H9 (cell line): ENCODE data around the gene KCNIP4. TPM values are rescaled to one million over a fixed set of nuclear protein-coding genes. Genes with fewer than 3 reads are reported as not detected.

ENCODE experiments used
- DNase-seq: peaks from one replicate; pipeline ENCODE4 v3.0.0-alpha.2; 2017
- H2AFZ ChIP-seq: one replicate; pipeline ENCODE4 v1.6.1; 2013; ENCODE audit warnings: mild to moderate bottlenecking, low read length, control low read depth, moderate library complexity
- H2AK5ac ChIP-seq: 2 replicates; pipeline ENCODE4 v1.6.1; 2013; ENCODE audit warnings: low read length, control low read depth, mixed read lengths; ENCODE audit not compliant: insufficient read length
- H2BK120ac ChIP-seq: one replicate; pipeline ENCODE4 v1.6.1; 2013; ENCODE audit warnings: low read depth, mild to moderate bottlenecking, low read length, control low read depth, inconsistent platforms; ENCODE audit not compliant: poor library complexity, severe bottlenecking
- H2BK12ac ChIP-seq: 2 replicates; pipeline ENCODE4 v1.6.1; 2013; ENCODE audit warnings: low read length, control low read depth, mixed read lengths, low read depth; ENCODE audit not compliant: insufficient read length
- H2BK15ac ChIP-seq: 2 replicates; pipeline ENCODE4 v1.6.1; 2013; ENCODE audit warnings: low read depth, low read length, control low read depth
- H2BK20ac ChIP-seq: one replicate; pipeline ENCODE4 v1.6.1; 2013; ENCODE audit warnings: low read depth, mild to moderate bottlenecking, low read length, control low read depth, inconsistent platforms; ENCODE audit not compliant: poor library complexity, severe bottlenecking
- H2BK5ac ChIP-seq: 2 replicates; pipeline ENCODE4 v1.6.1; 2013; ENCODE audit warnings: low read length, control low read depth, mixed read lengths; ENCODE audit not compliant: insufficient read length
- H3K14ac ChIP-seq: 2 replicates; pipeline ENCODE4 v1.6.1; 2013; ENCODE audit warnings: low read length, control low read depth; ENCODE audit not compliant: insufficient read depth
- H3K18ac ChIP-seq: 2 replicates; pipeline ENCODE4 v1.6.1; 2013; ENCODE audit warnings: low read depth, mild to moderate bottlenecking, mixed read lengths, low read length, control low read depth; ENCODE audit not compliant: insufficient read length
- H3K23ac ChIP-seq: 2 replicates; pipeline ENCODE4 v1.6.1; 2013; ENCODE audit warnings: low read length, control low read depth, mixed read lengths, low read depth; ENCODE audit not compliant: insufficient read length
- H3K23me2 ChIP-seq: 2 replicates; pipeline ENCODE4 v1.6.1; 2013; ENCODE audit warnings: low read depth, mild to moderate bottlenecking, mixed read lengths, low read length, control low read depth; ENCODE audit not compliant: insufficient read length, poor library complexity, severe bottlenecking
- H3K27ac ChIP-seq: 2 replicates; pipeline ENCODE4 v1.5.1; 2013; ENCODE audit warnings: low read length, control low read depth, mixed read lengths, low read depth; ENCODE audit not compliant: insufficient read length
- H3K27me3 ChIP-seq: 2 replicates; pipeline ENCODE4 v1.6.1; 2013; ENCODE audit warnings: low read length, control low read depth, inconsistent platforms; ENCODE audit not compliant: insufficient read depth
- H3K4ac ChIP-seq: 2 replicates; pipeline ENCODE4 v1.6.1; 2013; ENCODE audit warnings: low read depth, mild to moderate bottlenecking, control low read depth, inconsistent platforms, low read length, moderate library complexity
- H3K4me1 ChIP-seq: 2 replicates; pipeline ENCODE4 v1.6.1; 2013; ENCODE audit warnings: low read length, control low read depth, inconsistent platforms; ENCODE audit not compliant: insufficient read depth
- H3K4me2 ChIP-seq: 2 replicates; pipeline ENCODE4 v1.6.1; 2013; ENCODE audit warnings: low read length, control low read depth, mixed read lengths; ENCODE audit not compliant: insufficient read length, insufficient read depth
- H3K56ac ChIP-seq: 2 replicates; pipeline ENCODE4 v1.6.1; 2013; ENCODE audit warnings: low read depth, mild to moderate bottlenecking, mixed read lengths, low read length, control low read depth; ENCODE audit not compliant: insufficient read length
- H3K79me1 ChIP-seq: 2 replicates; pipeline ENCODE4 v1.6.1; 2013; ENCODE audit warnings: low read depth, mild to moderate bottlenecking, moderate library complexity, low read length, control low read depth, inconsistent platforms; ENCODE audit not compliant: insufficient read depth, poor library complexity, severe bottlenecking
- H3K79me2 ChIP-seq: 2 replicates; pipeline ENCODE4 v1.6.1; 2013; ENCODE audit warnings: low read length, control low read depth, inconsistent platforms; ENCODE audit not compliant: insufficient read depth
- H3K9ac ChIP-seq: 2 replicates; pipeline ENCODE4 v1.6.1; 2013; ENCODE audit warnings: low read length, control low read depth, mixed read lengths; ENCODE audit not compliant: insufficient read length; ENCODE audit errors: extremely low read depth
- H3K9me3 ChIP-seq: one replicate; pipeline ENCODE4 v1.6.1; 2013; ENCODE audit warnings: low read depth, low read length, inconsistent platforms; ENCODE audit not compliant: control insufficient read depth
- H3T11ph ChIP-seq: one replicate; pipeline ENCODE4 v1.6.1; 2013; ENCODE audit warnings: mild to moderate bottlenecking, low read length, control low read depth, inconsistent platforms
- H4K20me1 ChIP-seq: one replicate; pipeline ENCODE4 v1.6.1; 2013; ENCODE audit not compliant: control insufficient read depth, insufficient read length, insufficient read depth
- H4K5ac ChIP-seq: 2 replicates; pipeline ENCODE4 v1.6.1; 2013; ENCODE audit warnings: low read depth, mild to moderate bottlenecking, mixed read lengths, low read length, control low read depth; ENCODE audit not compliant: insufficient read length
- H4K8ac ChIP-seq: replicated peaks from 2 replicates; pipeline ENCODE4 v1.6.1; 2013; ENCODE audit warnings: low read length, control low read depth, mixed read lengths, low read depth; ENCODE audit not compliant: insufficient read length
- H4K91ac ChIP-seq: 2 replicates; pipeline ENCODE4 v1.6.1; 2013; ENCODE audit warnings: low read depth, mild to moderate bottlenecking, moderate library complexity, mixed read lengths, low read length, control low read depth; ENCODE audit not compliant: insufficient read length
- H3K27ac Mint-ChIP-seq, 3 experiments: 2 replicates in 2 of 3; 3 replicates in 1 of 3; pipeline ENCODE4 v1.8.0; 2020 to 2021; ENCODE audit warnings: mixed read lengths in 3 of 3, mild to moderate bottlenecking in 1 of 3, moderate library complexity in 1 of 3
- H3K27me3 Mint-ChIP-seq: 2 replicates; pipeline ENCODE4 v1.8.0; 2021; ENCODE audit warnings: low read depth, mild to moderate bottlenecking, moderate library complexity, mixed read lengths
- H3K36me3 Mint-ChIP-seq, 3 experiments: 2 replicates in 2 of 3; 3 replicates in 1 of 3; pipeline ENCODE4 v1.8.0; 2020 to 2021; ENCODE audit warnings: low read depth in 3 of 3, mixed read lengths in 3 of 3; ENCODE audit not compliant: insufficient read depth in 1 of 3
- H3K4me1 Mint-ChIP-seq, 2 experiments: 2 replicates each; pipeline ENCODE4 v1.8.0; 2020; ENCODE audit warnings: mixed read lengths in 2 of 2
- H3K4me3 Mint-ChIP-seq, 2 experiments: 2 replicates in 1 of 2; 3 replicates in 1 of 2; pipeline ENCODE4 v1.8.0; 2020 to 2021; ENCODE audit warnings: mild to moderate bottlenecking in 2 of 2, mixed read lengths in 2 of 2, moderate library complexity in 1 of 2
- H3K9me3 Mint-ChIP-seq, 2 experiments: 2 replicates in 1 of 2; 3 replicates in 1 of 2; pipeline ENCODE4 v1.8.0; 2020; ENCODE audit warnings: mild to moderate bottlenecking in 2 of 2, mixed read lengths in 2 of 2, moderate library complexity in 1 of 2
- CTCF ChIP-seq: fragments of 200-600 bp; sonication (generic); conservative IDR thresholded peaks from 3 replicates; pipeline ENCODE4 v1.8.0; 2021; ENCODE audit warnings: antibody characterized with exemption, mild to moderate bottlenecking
- WGBS: extraction: QIAGEN DNeasy Blood & Tissue Kit; methylation state at CpG from one replicate; pipeline ENCODE4 v1.1.7; 2013; ENCODE audit warnings: missing lambda C conversion rate, low lambda C conversion rate, mixed read lengths; ENCODE audit not compliant: insufficient read length; ENCODE audit errors: extremely low coverage; 5-methylcytosine and 5-hydroxymethylcytosine counted together
- total RNA-seq: library from RNA; stranded (reverse); gene quantifications from 2 replicates; pipeline ENCODE4 v1.2.1, GENCODE V29; 2021

Gene KCNIP4
- total RNA-seq, 1 experiment from 2014 or later: not detected

- no peak overlapping the region for H3K4me3 Mint-ChIP-seq
- Histone ChIP-seq H2BK5ac (no peak overlapping the region), H3K14ac (no peak overlapping the region), H2AK5ac (no peak overlapping the region), H3K79me2 (no peaks in the 10 kb centered on the region), H3K9me3 (no peaks in the 10 kb centered on the region), H2BK12ac (no peak overlapping the region), H4K5ac (no peak overlapping the region), H3K27me3 (no peaks in the 10 kb centered on the region), H3K4me2 (no peak overlapping the region), H4K20me1 (no peaks in the 10 kb centered on the region), H3K79me1 (no peaks in the 10 kb centered on the region), H2BK120ac (no peak overlapping the region), H2BK20ac (no peak overlapping the region), H3K9ac (no peak overlapping the region), H3K4me1 (no peaks in the 10 kb centered on the region), H4K91ac (no peak overlapping the region), H3K23ac (no peak overlapping the region), H3K27ac (no peak overlapping the region), H3K18ac (no peak overlapping the region), H2AFZ (no peak overlapping the region), H3K4ac (no peak overlapping the region), H4K8ac (no peak overlapping the region), H3K23me2 (no peaks in the 10 kb centered on the region), H2BK15ac (no peak overlapping the region), H3T11ph (no peak overlapping the region), H3K56ac (no peak overlapping the region)
- H3K27ac Mint-ChIP-seq: no peak overlapping the region
- no CpG with 5 or more reads among the region's 1 CpG for WGBS
- no peaks in the 10 kb centered on the region for H3K27me3 Mint-ChIP-seq
- no peak for TF ChIP-seq CTCF
- peaks cover 0 to 1% (median 0%) of the 10 kb centered on the region in 3 experiments; a peak in 1 of 7 replicates for H3K36me3 Mint-ChIP-seq
- H3K9me3 Mint-ChIP-seq: peaks cover 8 to 15% of the 10 kb centered on the region in 2 experiments
- no peak for DNase-seq
- H3K4me1 Mint-ChIP-seq: no peaks in the 10 kb centered on the region
Observed at GRCh38 chr4:21811565-21811964, 137.0 kb downstream of the KCNIP4 start.
